ENCODE data around the gene DYNLL1. TPM values are rescaled to one million over a fixed set of nuclear protein-coding genes. Genes with fewer than 3 reads are reported as not detected.
A peak's percentile ranks its signal among the peaks of the same experiment; 100 is the strongest.
"Not testable (repeated sequence)": the region's sequence is repeated elsewhere in the genome, so short reads cannot be mapped to it uniquely, and the experiment has no call there.

Gene DYNLL1
- total RNA-seq, 1 experiment from 2014 or later, result 618 TPM

DNA sequence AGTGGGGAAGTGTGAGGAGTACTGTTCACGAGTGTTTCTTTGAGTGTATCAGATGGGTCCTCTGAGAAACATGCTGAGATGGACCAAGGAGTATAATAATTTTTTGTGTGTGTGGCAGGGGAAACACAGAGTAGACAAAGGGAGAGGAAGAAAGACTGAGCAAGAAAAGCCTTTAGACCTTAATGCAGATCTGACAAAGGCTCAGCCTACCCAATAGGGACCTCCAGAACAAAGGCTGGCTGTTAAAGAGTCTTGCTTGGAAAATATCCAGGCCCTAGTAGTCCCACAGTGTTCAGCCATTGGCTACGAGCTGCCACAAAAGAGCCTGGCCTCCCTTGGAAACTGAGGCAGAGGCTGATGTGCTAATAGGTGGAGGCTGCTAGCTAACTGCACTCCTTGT lies 19.6 kb downstream of the DYNLL1 start:
- no peak overlapping the region for H3K9ac ChIP-seq (ENCODE audit: extremely low read depth, insufficient read length, low read length)
- DNase-seq, result no peak
- H4K20me1 ChIP-seq (ENCODE audit: control insufficient read depth, insufficient read depth, insufficient read length), result no peaks in the 10 kb centered on the region
- H4K91ac ChIP-seq (ENCODE audit: insufficient read length, low read depth, low read length), result no peak overlapping the region
- no peak for TF ChIP-seq CTCF (conservative IDR thresholded peaks at IDR 0.05)
- H2AK5ac ChIP-seq (ENCODE audit: insufficient read length, low read length), result no peak overlapping the region
- H4K8ac ChIP-seq (replicated peaks; ENCODE audit: insufficient read length, low read depth, low read length), result no peak overlapping the region
- H3K23ac ChIP-seq (ENCODE audit: insufficient read length, low read depth, low read length), result no peak overlapping the region
- H2BK12ac ChIP-seq (ENCODE audit: insufficient read length, low read depth, low read length), result no peak overlapping the region
- Mint-ChIP-seq H3K36me3 (ENCODE audit: insufficient read depth in 1 of 3, low read depth in 3 of 3) (peaks cover 10 to 38% (median 25%) of the 10 kb centered on the region in 3 experiments; a peak in 6 of 7 replicates), H3K4me1 (no peaks in the 10 kb centered on the region), H3K27me3 (ENCODE audit: low read depth) (no peaks in the 10 kb centered on the region), H3K9me3 (no peaks in the 10 kb centered on the region), H3K4me3 (no peak overlapping the region), H3K27ac (0 out of 7 replicates have a peak overlapping the region, but pooled peaks of 1 of the 3 experiments have one; percentile 22)
- no peak overlapping the region for H3K18ac ChIP-seq (ENCODE audit: insufficient read length, low read depth, low read length)
- no peak overlapping the region for H3K14ac ChIP-seq (ENCODE audit: insufficient read depth, low read length)
- no peak overlapping the region for H2BK15ac ChIP-seq (ENCODE audit: low read depth, low read length)
- no peaks in the 10 kb centered on the region for H3K23me2 ChIP-seq (ENCODE audit: insufficient read length, low read depth, low read length, poor library complexity, severe bottlenecking)
- H3K56ac ChIP-seq (ENCODE audit: insufficient read length, low read depth, low read length), result no peak overlapping the region
- no peaks in the 10 kb centered on the region for H3K79me1 ChIP-seq (ENCODE audit: insufficient read depth, low read depth, low read length, poor library complexity, severe bottlenecking)
- H2BK120ac ChIP-seq (ENCODE audit: low read depth, low read length, poor library complexity, severe bottlenecking), result no peak overlapping the region
- no peaks in the 10 kb centered on the region for H3K27me3 ChIP-seq (ENCODE audit: insufficient read depth, low read length)
- H3T11ph ChIP-seq (ENCODE audit: low read length), result no peak overlapping the region
- no CpG with 5 or more reads among the region's 2 CpGs for WGBS (ENCODE audit: extremely low coverage, insufficient read length, low lambda C conversion rate)
- no peak overlapping the region for H3K27ac ChIP-seq (ENCODE audit: insufficient read length, low read depth, low read length)
- no peaks in the 10 kb centered on the region for H3K9me3 ChIP-seq (ENCODE audit: control insufficient read depth, low read depth, low read length)
- no peak overlapping the region for H3K4ac ChIP-seq (ENCODE audit: low read depth, low read length)
- no peaks in the 10 kb centered on the region for H3K4me1 ChIP-seq (ENCODE audit: insufficient read depth, low read length)
- no peak overlapping the region for H3K4me2 ChIP-seq (ENCODE audit: insufficient read depth, insufficient read length, low read length)
- H2BK5ac ChIP-seq (ENCODE audit: insufficient read length, low read length), result no peak overlapping the region
- H4K5ac ChIP-seq (ENCODE audit: insufficient read length, low read depth, low read length), result no peak overlapping the region
- no peak overlapping the region for H2BK20ac ChIP-seq (ENCODE audit: low read depth, low read length, poor library complexity, severe bottlenecking)
- no peaks in the 10 kb centered on the region for H3K79me2 ChIP-seq (ENCODE audit: insufficient read depth, low read length)
- no peak overlapping the region for H2AFZ ChIP-seq (ENCODE audit: low read length)

DNA sequence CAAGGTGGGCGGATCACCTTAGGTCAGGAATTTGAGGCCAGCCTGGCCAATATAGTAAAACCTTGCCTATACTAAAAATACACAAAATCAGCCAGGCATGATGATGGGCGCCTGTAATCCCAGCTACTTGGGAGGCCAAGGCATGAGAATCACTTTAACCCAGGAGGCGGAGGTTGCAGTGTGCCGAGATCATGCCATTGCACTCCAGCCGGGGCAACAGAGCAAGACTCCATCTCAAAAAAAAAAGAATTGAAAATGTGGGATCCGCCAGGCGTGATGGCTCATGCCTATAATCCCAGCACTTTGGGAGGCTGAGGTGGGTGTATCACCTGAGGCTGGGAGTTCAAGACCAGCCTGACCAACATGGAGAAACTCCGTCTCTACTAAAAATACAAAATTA lies 23.4 kb downstream of the DYNLL1 start:
- not testable (repeated sequence) for H4K5ac ChIP-seq (ENCODE audit: insufficient read length, low read depth, low read length); H3K27me3 Mint-ChIP-seq (ENCODE audit: low read depth); H3K4me3 Mint-ChIP-seq; H3K18ac ChIP-seq (ENCODE audit: insufficient read length, low read depth, low read length); H3K9me3 ChIP-seq (ENCODE audit: control insufficient read depth, low read depth, low read length); H3K9me3 Mint-ChIP-seq; H3K23me2 ChIP-seq (ENCODE audit: insufficient read length, low read depth, low read length, poor library complexity, severe bottlenecking); H3K79me2 ChIP-seq (ENCODE audit: insufficient read depth, low read length); H3K4ac ChIP-seq (ENCODE audit: low read depth, low read length); H3K4me2 ChIP-seq (ENCODE audit: insufficient read depth, insufficient read length, low read length); DNase-seq; H3K4me1 Mint-ChIP-seq; H3T11ph ChIP-seq (ENCODE audit: low read length); H3K9ac ChIP-seq (ENCODE audit: extremely low read depth, insufficient read length, low read length); H3K4me1 ChIP-seq (ENCODE audit: insufficient read depth, low read length); H3K14ac ChIP-seq (ENCODE audit: insufficient read depth, low read length); H2BK15ac ChIP-seq (ENCODE audit: low read depth, low read length); H3K23ac ChIP-seq (ENCODE audit: insufficient read length, low read depth, low read length); H2AK5ac ChIP-seq (ENCODE audit: insufficient read length, low read length); H2BK12ac ChIP-seq (ENCODE audit: insufficient read length, low read depth, low read length); H2BK120ac ChIP-seq (ENCODE audit: low read depth, low read length, poor library complexity, severe bottlenecking); H3K27me3 ChIP-seq (ENCODE audit: insufficient read depth, low read length); H4K91ac ChIP-seq (ENCODE audit: insufficient read length, low read depth, low read length); H3K27ac Mint-ChIP-seq; H2BK20ac ChIP-seq (ENCODE audit: low read depth, low read length, poor library complexity, severe bottlenecking); H4K8ac ChIP-seq (replicated peaks; ENCODE audit: insufficient read length, low read depth, low read length); H3K79me1 ChIP-seq (ENCODE audit: insufficient read depth, low read depth, low read length, poor library complexity, severe bottlenecking); H2AFZ ChIP-seq (ENCODE audit: low read length); H3K56ac ChIP-seq (ENCODE audit: insufficient read length, low read depth, low read length); H3K27ac ChIP-seq (ENCODE audit: insufficient read length, low read depth, low read length); H4K20me1 ChIP-seq (ENCODE audit: control insufficient read depth, insufficient read depth, insufficient read length); H2BK5ac ChIP-seq (ENCODE audit: insufficient read length, low read length)
- peaks cover 4 to 28% (median 23%) of the 10 kb centered on the region in 3 experiments; a peak in 5 of 7 replicates for H3K36me3 Mint-ChIP-seq (ENCODE audit: insufficient read depth in 1 of 3, low read depth in 3 of 3)
- no CpG with 5 or more reads among the region's 8 CpGs for WGBS (ENCODE audit: extremely low coverage, insufficient read length, low lambda C conversion rate)
